Measurements from ENCODE around the gene PLCD1.
"Not testable (repeated sequence)": the region's sequence is repeated elsewhere in the genome, so short reads cannot be mapped to it uniquely, and the experiment has no call there.

PLCD1 gene

GRCh38 chr3:38054499-38055001 is 25.1 kb upstream of the PLCD1 start:
- no peak overlapping the region for H3K4me3 ChIP-seq (ENCODE audit: low read depth, low read length)

GRCh38 chr3:38053813-38054498 is 24.5 kb upstream of the PLCD1 start:
- not testable (repeated sequence) for H3K4me3 ChIP-seq (ENCODE audit: low read depth, low read length)

More at GRCh38 chr3:38054499-38055001, 25.1 kb upstream of the PLCD1 start:
- TF ChIP-seq CTCF (IDR thresholded peaks at IDR 0.05; ENCODE audit: borderline replicate concordance, insufficient read depth, low read depth, low read length): no peak

GRCh38 chr3:38053286-38053685 is 23.8 kb upstream of the PLCD1 start:
- not testable (repeated sequence) for H3K4me3 ChIP-seq (ENCODE audit: low read depth, low read length)

DNA sequence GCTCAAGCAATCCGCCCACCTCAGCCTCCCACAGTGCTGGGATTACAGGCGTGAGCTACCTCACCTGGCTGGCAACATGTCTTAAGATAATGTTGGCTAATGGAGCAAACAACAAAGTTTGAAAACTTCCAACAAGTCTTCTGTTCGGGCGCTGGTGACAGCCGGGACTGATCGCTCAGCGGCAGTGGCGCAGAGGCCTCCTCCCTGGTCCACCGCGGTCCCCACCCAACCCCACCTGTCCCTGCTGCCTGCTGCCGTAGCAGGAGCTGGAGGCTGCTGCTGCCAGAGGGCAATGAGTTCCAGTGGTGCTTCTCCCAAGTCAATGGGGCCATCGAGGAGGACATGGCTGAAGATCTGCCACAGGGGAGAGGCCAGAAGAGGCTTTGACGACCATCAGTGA is 21.7 kb upstream of the PLCD1 start:
- H3K4me3 ChIP-seq (ENCODE audit: low read depth, low read length): no peak overlapping the region

DNA sequence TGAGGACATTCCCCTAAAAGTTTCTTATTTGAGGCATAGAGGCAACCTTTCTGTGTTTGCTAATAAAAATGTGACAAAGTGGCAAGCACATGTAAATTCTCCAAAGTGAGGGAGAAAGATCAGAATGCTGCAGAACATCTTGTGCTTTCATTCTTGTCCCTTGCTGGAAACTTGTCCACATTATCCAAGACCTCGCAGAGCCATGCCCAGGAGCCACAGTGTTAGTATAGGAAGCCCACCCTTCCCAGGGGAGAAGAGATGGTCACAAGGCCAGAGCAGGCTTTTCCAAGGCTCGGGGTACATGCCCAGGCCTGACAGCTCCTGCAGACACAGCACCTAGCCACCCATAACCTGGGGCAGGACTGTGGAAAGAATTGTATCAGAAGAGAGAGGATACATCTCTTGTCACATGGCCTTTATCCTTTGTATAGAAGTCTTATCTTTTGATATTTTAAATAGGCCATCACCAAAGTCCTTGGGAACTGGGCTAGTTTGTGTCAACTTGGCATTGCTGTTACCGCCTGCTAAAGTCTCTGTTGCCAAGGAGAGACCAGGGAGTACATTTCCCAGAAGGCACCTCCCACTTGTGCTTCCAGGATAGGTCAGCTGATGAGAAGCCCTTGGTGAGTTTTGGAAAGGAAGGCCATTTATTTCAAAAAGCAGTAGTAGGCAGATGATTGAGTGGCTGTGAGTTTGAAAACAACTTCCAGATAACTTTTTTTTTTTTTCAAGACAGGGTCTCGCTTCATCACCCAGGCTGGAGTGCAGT is 20.1 kb upstream of the PLCD1 start:
- TF ChIP-seq CTCF (IDR thresholded peaks at IDR 0.05; ENCODE audit: borderline replicate concordance, insufficient read depth, low read depth, low read length): no peak

More for the DNA sequence above, 21.7 kb upstream of the PLCD1 start:
- TF ChIP-seq CTCF (IDR thresholded peaks at IDR 0.05; ENCODE audit: borderline replicate concordance, insufficient read depth, low read depth, low read length): no peak

GRCh38 chr3:38047896-38048295 is 18.5 kb upstream of the PLCD1 start:
- TF ChIP-seq CTCF (IDR thresholded peaks at IDR 0.05; ENCODE audit: borderline replicate concordance, insufficient read depth, low read depth, low read length): no peak
- H3K4me3 ChIP-seq (ENCODE audit: low read depth, low read length): no peak overlapping the region

More for the DNA sequence above, 20.1 kb upstream of the PLCD1 start:
- H3K4me3 ChIP-seq (ENCODE audit: low read depth, low read length): no peak overlapping the region

- no peak overlapping the region for H3K4me3 ChIP-seq (ENCODE audit: low read depth, low read length)
These were observed 17.4 kb upstream of the PLCD1 start for GRCh38 chr3:38046821-38047220.

More at GRCh38 chr3:38046821-38047220, 17.4 kb upstream of the PLCD1 start:
- no peak for TF ChIP-seq CTCF (IDR thresholded peaks at IDR 0.05; ENCODE audit: borderline replicate concordance, insufficient read depth, low read depth, low read length)

All from GM12875 (cell line).